Adrenal gland (tissue), 5 donors: ENCODE results near the gene ST6GALNAC4.

ENCODE experiments used
- POLR2A ChIP-seq, 2 donors: fragments of 450-650 bp; IDR thresholded peaks; one replicate each; pipeline ENCODE4 v1.6.1; 2017; ENCODE audit warnings: antibody characterized with exemption in 2 of 2, mild to moderate bottlenecking in 2 of 2, moderate library complexity in 1 of 2
- TF ChIP-seq, protein P1 (sequence below), 6 experiments: fragments of 450-650 bp in 4 of 6; fragments of 200-600 bp in 2 of 6; sonication (generic) in 1 of 6; IDR thresholded peaks; 1 replicate in 5 of 6; 2 replicates in 1 of 6; pipeline versions ENCODE4 v1.5.1 to v1.8.0; 2016 to 2021; ENCODE audit warnings: antibody characterized with exemption in 6 of 6, mild to moderate bottlenecking in 2 of 6, moderate library complexity in 1 of 6
- donor health status: DM: no; HTN: no; CAD: no.

DNA sequence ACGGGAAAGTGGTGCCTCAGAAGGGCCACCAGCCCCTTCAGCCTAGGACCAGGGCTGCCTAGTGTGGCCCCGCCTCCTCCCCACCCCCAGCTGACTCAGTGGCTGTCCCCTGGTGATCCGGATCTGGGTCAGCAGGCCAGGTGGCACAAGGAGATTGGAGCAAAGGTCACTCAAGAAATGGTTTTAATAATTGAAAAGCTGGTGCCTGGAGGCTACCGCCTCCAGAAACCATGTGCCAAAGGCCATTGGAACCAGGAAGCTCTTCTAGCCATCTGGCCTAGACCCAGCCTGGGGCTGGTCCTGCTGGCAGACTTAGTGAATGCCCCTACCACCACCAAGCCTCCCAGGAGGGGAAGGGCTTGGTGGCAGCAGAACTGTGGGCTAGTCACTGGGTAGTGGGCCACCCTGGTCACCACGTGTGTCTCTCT is 1.5 kb downstream of the ST6GALNAC4 start:
- TF ChIP-seq, protein P1, sequence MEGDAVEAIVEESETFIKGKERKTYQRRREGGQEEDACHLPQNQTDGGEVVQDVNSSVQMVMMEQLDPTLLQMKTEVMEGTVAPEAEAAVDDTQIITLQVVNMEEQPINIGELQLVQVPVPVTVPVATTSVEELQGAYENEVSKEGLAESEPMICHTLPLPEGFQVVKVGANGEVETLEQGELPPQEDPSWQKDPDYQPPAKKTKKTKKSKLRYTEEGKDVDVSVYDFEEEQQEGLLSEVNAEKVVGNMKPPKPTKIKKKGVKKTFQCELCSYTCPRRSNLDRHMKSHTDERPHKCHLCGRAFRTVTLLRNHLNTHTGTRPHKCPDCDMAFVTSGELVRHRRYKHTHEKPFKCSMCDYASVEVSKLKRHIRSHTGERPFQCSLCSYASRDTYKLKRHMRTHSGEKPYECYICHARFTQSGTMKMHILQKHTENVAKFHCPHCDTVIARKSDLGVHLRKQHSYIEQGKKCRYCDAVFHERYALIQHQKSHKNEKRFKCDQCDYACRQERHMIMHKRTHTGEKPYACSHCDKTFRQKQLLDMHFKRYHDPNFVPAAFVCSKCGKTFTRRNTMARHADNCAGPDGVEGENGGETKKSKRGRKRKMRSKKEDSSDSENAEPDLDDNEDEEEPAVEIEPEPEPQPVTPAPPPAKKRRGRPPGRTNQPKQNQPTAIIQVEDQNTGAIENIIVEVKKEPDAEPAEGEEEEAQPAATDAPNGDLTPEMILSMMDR (IDR thresholded peaks at IDR 0.05), result no peak
- no peak for TF ChIP-seq POLR2A (IDR thresholded peaks at IDR 0.05)
